Fibroblast of lung (primary cell): Measurements from ENCODE around the gene DCUN1D1. TPM values are rescaled to one million over a fixed set of nuclear protein-coding genes. Genes with fewer than 3 reads are reported as not detected.
A peak's percentile ranks its signal among the peaks of the same experiment; 100 is the strongest.

Source experiments
- DNase-seq, 2 donors: peaks; one replicate each; pipeline versions ENCODE4 v3.0.0 to v3.0.0-alpha.2; 2010; ENCODE audit warnings: low read depth in 2 of 2
- H2AFZ ChIP-seq: 2 replicates; pipeline ENCODE4 v1.5.1; 2012; ENCODE audit warnings: low read length, control low read depth, inconsistent platforms
- H3K27ac ChIP-seq: 2 replicates; pipeline ENCODE4 v1.5.1; 2011; ENCODE audit warnings: low read length, control low read depth; ENCODE audit not compliant: insufficient read depth
- H3K27me3 ChIP-seq: 2 replicates; pipeline ENCODE4 v1.5.1; 2011; ENCODE audit warnings: mild to moderate bottlenecking, low read length; ENCODE audit not compliant: control insufficient read depth, insufficient read depth
- H3K36me3 ChIP-seq: 2 replicates; pipeline ENCODE4 v1.5.1; 2011; ENCODE audit warnings: low read length; ENCODE audit not compliant: control insufficient read depth, insufficient read depth
- H3K4me1 ChIP-seq: 2 replicates; pipeline ENCODE4 v1.5.1; 2011; ENCODE audit warnings: low read length; ENCODE audit not compliant: control insufficient read depth, insufficient read depth; ENCODE audit errors: extremely low read depth
- H3K4me2 ChIP-seq: 2 replicates; pipeline ENCODE4 v1.5.1; 2011; ENCODE audit warnings: low read length, control low read depth; ENCODE audit not compliant: insufficient read depth; ENCODE audit errors: extremely low read depth
- H3K4me3 ChIP-seq, 4 experiments: fragments of 200-600 bp in 1 of 4; sonication (generic) in 1 of 4; replicated peaks in 1 of 4; 2 replicates each; pipeline ENCODE4 v1.5.1; 2011 to 2016; ENCODE audit warnings: low read length in 4 of 4, low read depth in 3 of 4, mild to moderate bottlenecking in 3 of 4, control low read depth in 2 of 4, inconsistent platforms in 1 of 4, mixed read lengths in 1 of 4; ENCODE audit not compliant: insufficient read depth in 1 of 4; ENCODE audit errors: control extremely low read depth in 1 of 4
- H3K79me2 ChIP-seq: 2 replicates; pipeline ENCODE4 v1.5.1; 2012; ENCODE audit warnings: mild to moderate bottlenecking, low read length, inconsistent platforms; ENCODE audit not compliant: control insufficient read depth, insufficient read depth
- H3K9ac ChIP-seq: 2 replicates; pipeline ENCODE4 v1.5.1; 2011; ENCODE audit warnings: mild to moderate bottlenecking, low read length, control low read depth; ENCODE audit not compliant: insufficient read depth
- H3K9me3 ChIP-seq: 2 replicates; pipeline ENCODE4 v1.5.1; 2012; ENCODE audit warnings: low read depth, low read length; ENCODE audit not compliant: control insufficient read depth, insufficient read depth
- H4K20me1 ChIP-seq: 2 replicates; pipeline ENCODE4 v1.5.1; 2011; ENCODE audit warnings: low read length; ENCODE audit not compliant: control insufficient read depth, insufficient read depth; ENCODE audit errors: extremely low read depth
- EZH2 ChIP-seq: IDR thresholded peaks from 2 replicates; pipeline ENCODE4 v1.5.1; 2012; ENCODE audit warnings: low read length, control low read depth, mild to moderate bottlenecking; ENCODE audit errors: missing control alignments
- polyA plus RNA-seq, 2 donors: library from polyadenylated mRNA; depleted of rRNA in 1 of 2; stranded (reverse) in 1 of 2; unstranded in 1 of 2; fragments of >200 nt; gene quantifications; 2 replicates each; pipeline ENCODE4 v1.2.1, GENCODE V29; 2011 to 2012; ENCODE audit warnings: missing spikeins in 1 of 2
- total RNA-seq: library from RNA; depleted of rRNA; stranded (reverse); fragments of >200 nt; gene quantifications from 2 replicates; pipeline ENCODE4 v1.2.1, GENCODE V29; 2014
- TF ChIP-seq, protein P1 (sequence below), 2 donors: IDR thresholded peaks in 1 of 2; conservative IDR thresholded peaks in 1 of 2; 1 replicate in 1 of 2; 2 replicates in 1 of 2; pipeline ENCODE4 v1.5.1; 2011 to 2012; ENCODE audit warnings: low read length in 2 of 2, control low read depth in 1 of 2, inconsistent platforms in 1 of 2, low read depth in 1 of 2, mild to moderate bottlenecking in 1 of 2

The DCUN1D1 gene
- total and polyA plus RNA-seq, 2 donors (not counting 1 experiment from before 2014, with no cell fraction given), result 26.6 to 31.0 TPM

DNA sequence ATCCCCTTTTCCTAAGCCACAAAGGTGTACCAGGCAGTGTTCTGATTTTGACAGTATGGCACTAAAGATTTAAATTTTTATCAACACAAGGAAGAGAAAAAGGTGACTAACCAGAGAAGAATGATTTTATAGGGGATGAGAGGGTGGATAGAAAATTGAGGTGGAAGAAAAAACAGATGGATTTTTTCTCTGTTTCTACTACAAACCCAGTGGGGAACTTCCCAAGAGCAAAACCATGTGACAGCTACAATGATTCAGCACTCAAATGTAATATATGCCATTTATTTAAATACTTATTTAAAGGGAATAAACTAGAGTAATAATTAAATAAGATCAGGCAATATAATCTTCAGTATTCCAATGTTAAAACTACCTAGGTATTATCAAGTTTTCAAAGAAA is 11.1 kb downstream of the DCUN1D1 start:
- no peaks in the 10 kb centered on the region for H3K27me3 ChIP-seq
- DNase-seq, result peak; percentile 46 to 67
- H3K9me3 ChIP-seq, result no peaks in the 10 kb centered on the region
- no peaks in the 10 kb centered on the region for H3K4me1 ChIP-seq
- no peaks in the 10 kb centered on the region for H3K36me3 ChIP-seq
- H3K27ac ChIP-seq, result no peak overlapping the region
- H3K79me2 ChIP-seq, result peaks cover 39% of the 10 kb centered on the region
- no peak overlapping the region for H2AFZ ChIP-seq
- H3K4me3 ChIP-seq, result no peak overlapping the region
- TF ChIP-seq, protein P1, sequence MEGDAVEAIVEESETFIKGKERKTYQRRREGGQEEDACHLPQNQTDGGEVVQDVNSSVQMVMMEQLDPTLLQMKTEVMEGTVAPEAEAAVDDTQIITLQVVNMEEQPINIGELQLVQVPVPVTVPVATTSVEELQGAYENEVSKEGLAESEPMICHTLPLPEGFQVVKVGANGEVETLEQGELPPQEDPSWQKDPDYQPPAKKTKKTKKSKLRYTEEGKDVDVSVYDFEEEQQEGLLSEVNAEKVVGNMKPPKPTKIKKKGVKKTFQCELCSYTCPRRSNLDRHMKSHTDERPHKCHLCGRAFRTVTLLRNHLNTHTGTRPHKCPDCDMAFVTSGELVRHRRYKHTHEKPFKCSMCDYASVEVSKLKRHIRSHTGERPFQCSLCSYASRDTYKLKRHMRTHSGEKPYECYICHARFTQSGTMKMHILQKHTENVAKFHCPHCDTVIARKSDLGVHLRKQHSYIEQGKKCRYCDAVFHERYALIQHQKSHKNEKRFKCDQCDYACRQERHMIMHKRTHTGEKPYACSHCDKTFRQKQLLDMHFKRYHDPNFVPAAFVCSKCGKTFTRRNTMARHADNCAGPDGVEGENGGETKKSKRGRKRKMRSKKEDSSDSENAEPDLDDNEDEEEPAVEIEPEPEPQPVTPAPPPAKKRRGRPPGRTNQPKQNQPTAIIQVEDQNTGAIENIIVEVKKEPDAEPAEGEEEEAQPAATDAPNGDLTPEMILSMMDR (conservative IDR thresholded peaks at IDR 0.05 in 1 of 2, IDR thresholded peaks at IDR 0.05 in 1 of 2; ENCODE audit: low read depth in 1 of 2, low read length in 2 of 2), result no peak
- no peak for TF ChIP-seq EZH2
- no peaks in the 10 kb centered on the region for H4K20me1 ChIP-seq
- H3K4me2 ChIP-seq, result no peak overlapping the region
- no peak overlapping the region for H3K9ac ChIP-seq

DNA sequence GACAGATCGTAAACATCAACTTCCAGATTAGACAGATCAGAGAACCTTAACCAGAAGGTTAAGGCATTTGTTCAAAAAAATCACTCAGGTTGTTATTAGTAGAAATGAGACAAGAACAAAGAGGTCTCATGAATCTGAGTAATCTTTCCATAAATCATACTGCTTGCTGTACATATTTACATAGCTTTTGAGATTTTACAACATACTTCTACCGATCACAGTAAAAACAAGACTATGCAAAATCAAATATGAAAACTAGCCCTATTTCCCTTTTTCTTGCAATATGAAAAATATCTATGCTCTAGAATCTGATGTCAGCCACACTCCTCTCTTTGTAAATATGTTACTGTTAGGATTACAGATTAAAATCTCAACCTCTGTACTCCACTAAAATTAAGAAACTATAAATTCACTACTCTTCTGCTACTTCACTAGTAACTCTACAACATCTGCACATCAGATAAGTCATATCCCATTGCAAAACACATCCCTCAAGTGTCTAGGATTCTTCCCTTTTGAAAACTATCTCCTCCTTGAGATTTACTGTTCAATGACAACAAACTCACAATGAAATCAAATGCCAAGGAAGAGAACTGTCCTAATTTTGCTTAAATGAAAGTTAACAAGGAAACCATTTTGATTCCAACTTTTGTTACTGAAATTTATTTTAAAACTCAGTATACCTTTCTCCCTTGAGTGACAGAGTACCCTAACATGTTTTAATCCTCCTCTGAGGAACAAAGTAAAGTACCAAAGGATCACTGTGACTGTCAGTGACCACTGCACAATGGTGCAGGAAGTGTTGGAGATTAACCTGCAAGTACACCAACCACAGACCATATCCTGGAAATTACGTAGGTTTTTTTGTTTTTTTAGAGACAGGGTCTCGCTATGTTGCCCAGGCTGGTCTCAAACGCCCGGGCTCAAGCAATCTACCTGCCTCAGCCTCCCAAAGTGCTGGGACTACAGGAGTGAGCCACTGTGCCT is 12.8 kb downstream of the DCUN1D1 start:
- peaks cover 36% of the 10 kb centered on the region for H3K79me2 ChIP-seq
- TF ChIP-seq, protein P1 (conservative IDR thresholded peaks at IDR 0.05 in 1 of 2, IDR thresholded peaks at IDR 0.05 in 1 of 2; ENCODE audit: low read depth in 1 of 2, low read length in 2 of 2), result no peak
- no peak for TF ChIP-seq EZH2
- no peak for DNase-seq

DNA sequence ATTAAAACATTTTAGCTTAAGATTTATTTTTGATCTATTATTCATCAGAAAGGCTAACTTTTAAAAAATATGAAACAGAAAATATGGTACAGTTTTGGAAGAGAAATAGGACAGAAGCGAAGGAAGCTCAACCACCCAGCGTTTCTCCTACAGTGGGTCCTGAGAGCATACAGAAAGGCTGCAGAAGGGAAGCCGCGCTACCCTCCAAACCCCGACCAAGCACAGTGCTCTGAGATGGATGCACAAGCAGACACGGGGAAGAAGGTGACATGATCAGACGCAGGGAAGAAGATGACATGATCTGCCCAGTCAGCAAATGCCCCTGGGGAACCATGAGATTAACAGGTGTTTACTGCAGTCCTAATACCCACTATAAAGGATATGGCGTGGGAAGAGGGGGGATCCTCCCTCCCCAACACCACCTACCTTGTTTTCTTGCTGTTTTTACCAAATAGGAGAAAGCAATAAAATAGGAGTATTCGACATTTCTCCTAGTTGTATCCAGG is 14.4 kb downstream of the DCUN1D1 start:
- Histone ChIP-seq H3K9ac (no peak overlapping the region), H3K9me3 (no peaks in the 10 kb centered on the region), H3K4me2 (no peak overlapping the region), H3K27ac (no peak overlapping the region), H3K36me3 (peaks cover 1% of the 10 kb centered on the region), H3K4me1 (no peaks in the 10 kb centered on the region), H3K27me3 (no peaks in the 10 kb centered on the region), H2AFZ (no peak overlapping the region), H3K4me3 (no peak overlapping the region), H3K79me2 (peaks cover 25% of the 10 kb centered on the region), H4K20me1 (no peaks in the 10 kb centered on the region)
- TF ChIP-seq EZH2, result no peak
- TF ChIP-seq, protein P1 (conservative IDR thresholded peaks at IDR 0.05 in 1 of 2, IDR thresholded peaks at IDR 0.05 in 1 of 2; ENCODE audit: low read depth in 1 of 2, low read length in 2 of 2), result no peak
- no peak for DNase-seq

More for the DNA sequence above, 12.8 kb downstream of the DCUN1D1 start:
- Histone ChIP-seq H2AFZ (no peak overlapping the region), H3K4me3 (no peak overlapping the region), H3K4me2 (no peak overlapping the region), H4K20me1 (no peaks in the 10 kb centered on the region), H3K4me1 (no peaks in the 10 kb centered on the region), H3K9ac (no peak overlapping the region), H3K27me3 (no peaks in the 10 kb centered on the region), H3K9me3 (no peaks in the 10 kb centered on the region), H3K36me3 (peaks cover 1% of the 10 kb centered on the region), H3K27ac (no peak overlapping the region)
